ENCODE data around the gene KIAA1217. TPM values are rescaled to one million over a fixed set of nuclear protein-coding genes. Genes with fewer than 3 reads are reported as not detected.

Gene KIAA1217
- total RNA-seq, 1 experiment from 2014 or later = 18.6 TPM

DNA sequence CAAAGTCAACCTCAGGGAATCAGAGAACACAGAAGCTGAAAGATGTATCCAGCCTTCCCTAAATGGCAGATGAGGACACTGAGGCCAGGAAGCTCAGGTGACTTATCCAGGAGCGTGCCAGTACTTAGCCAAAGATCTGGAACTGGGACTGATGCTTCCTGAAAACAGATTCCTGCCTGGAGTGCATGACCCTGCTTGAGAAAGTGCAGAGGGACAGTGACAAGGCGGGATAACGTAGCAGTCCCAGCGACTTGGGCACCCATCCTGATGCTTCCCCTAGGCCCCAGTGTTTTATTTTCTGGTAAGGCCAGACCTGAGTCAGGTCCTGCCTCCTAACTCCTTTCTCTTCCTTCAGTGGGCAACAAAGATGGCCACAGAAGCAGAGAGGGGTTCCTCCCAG is 48.6 kb downstream of the KIAA1217 start:
- Histone ChIP-seq H3K9me3 (ENCODE audit: control insufficient read depth, low read depth, low read length) (no peaks in the 10 kb centered on the region), H3K23me2 (ENCODE audit: insufficient read length, low read depth, low read length, poor library complexity, severe bottlenecking) (no peaks in the 10 kb centered on the region), H3K4me2 (ENCODE audit: insufficient read depth, insufficient read length, low read length) (no peak overlapping the region), H3T11ph (ENCODE audit: low read length) (no peak overlapping the region), H3K56ac (ENCODE audit: insufficient read length, low read depth, low read length) (no peak overlapping the region), H3K14ac (ENCODE audit: insufficient read depth, low read length) (no peak overlapping the region), H4K5ac (ENCODE audit: insufficient read length, low read depth, low read length) (no peak overlapping the region), H3K4ac (ENCODE audit: low read depth, low read length) (no peak overlapping the region), H3K18ac (ENCODE audit: insufficient read length, low read depth, low read length) (no peak overlapping the region), H2BK5ac (ENCODE audit: insufficient read length, low read length) (no peak overlapping the region), H2BK15ac (ENCODE audit: low read depth, low read length) (no peak overlapping the region), H2AFZ (ENCODE audit: low read length) (no peak overlapping the region), H3K4me1 (ENCODE audit: insufficient read depth, low read length) (peaks cover 4% of the 10 kb centered on the region; the same call in 1 of the 2 replicates), H3K9ac (ENCODE audit: extremely low read depth, insufficient read length, low read length) (no peak overlapping the region), H2BK12ac (ENCODE audit: insufficient read length, low read depth, low read length) (no peak overlapping the region), H4K20me1 (ENCODE audit: control insufficient read depth, insufficient read depth, insufficient read length) (no peaks in the 10 kb centered on the region), H3K79me2 (ENCODE audit: insufficient read depth, low read length) (0 out of 2 replicates have a peak, but pooled peaks cover 1% of the 10 kb centered on the region), H4K91ac (ENCODE audit: insufficient read length, low read depth, low read length) (no peak overlapping the region), H4K8ac (replicated peaks; ENCODE audit: insufficient read length, low read depth, low read length) (no peak overlapping the region), H3K79me1 (ENCODE audit: insufficient read depth, low read depth, low read length, poor library complexity, severe bottlenecking) (no peaks in the 10 kb centered on the region), H3K27ac (ENCODE audit: insufficient read length, low read depth, low read length) (no peak overlapping the region), H2AK5ac (ENCODE audit: insufficient read length, low read length) (no peak overlapping the region), H3K23ac (ENCODE audit: insufficient read length, low read depth, low read length) (no peak overlapping the region), H3K27me3 (ENCODE audit: insufficient read depth, low read length) (no peaks in the 10 kb centered on the region), H2BK20ac (ENCODE audit: low read depth, low read length, poor library complexity, severe bottlenecking) (no peak overlapping the region), H2BK120ac (ENCODE audit: low read depth, low read length, poor library complexity, severe bottlenecking) (no peak overlapping the region)
- no CpG with 5 or more reads among the region's 4 CpGs for WGBS (ENCODE audit: extremely low coverage, insufficient read length, low lambda C conversion rate)
- H3K9me3 Mint-ChIP-seq = 0 out of 5 replicates have a peak, but pooled peaks cover 0 to 3% of the 10 kb centered on the region in 2 experiments
- H3K4me1 Mint-ChIP-seq = peaks cover 52% of the 10 kb centered on the region in 2 experiments
- no peak overlapping the region for H3K4me3 Mint-ChIP-seq
- no peak for DNase-seq
- H3K27ac Mint-ChIP-seq = no peak overlapping the region; a peak in 1 of 7 replicates
- TF ChIP-seq, protein P1, sequence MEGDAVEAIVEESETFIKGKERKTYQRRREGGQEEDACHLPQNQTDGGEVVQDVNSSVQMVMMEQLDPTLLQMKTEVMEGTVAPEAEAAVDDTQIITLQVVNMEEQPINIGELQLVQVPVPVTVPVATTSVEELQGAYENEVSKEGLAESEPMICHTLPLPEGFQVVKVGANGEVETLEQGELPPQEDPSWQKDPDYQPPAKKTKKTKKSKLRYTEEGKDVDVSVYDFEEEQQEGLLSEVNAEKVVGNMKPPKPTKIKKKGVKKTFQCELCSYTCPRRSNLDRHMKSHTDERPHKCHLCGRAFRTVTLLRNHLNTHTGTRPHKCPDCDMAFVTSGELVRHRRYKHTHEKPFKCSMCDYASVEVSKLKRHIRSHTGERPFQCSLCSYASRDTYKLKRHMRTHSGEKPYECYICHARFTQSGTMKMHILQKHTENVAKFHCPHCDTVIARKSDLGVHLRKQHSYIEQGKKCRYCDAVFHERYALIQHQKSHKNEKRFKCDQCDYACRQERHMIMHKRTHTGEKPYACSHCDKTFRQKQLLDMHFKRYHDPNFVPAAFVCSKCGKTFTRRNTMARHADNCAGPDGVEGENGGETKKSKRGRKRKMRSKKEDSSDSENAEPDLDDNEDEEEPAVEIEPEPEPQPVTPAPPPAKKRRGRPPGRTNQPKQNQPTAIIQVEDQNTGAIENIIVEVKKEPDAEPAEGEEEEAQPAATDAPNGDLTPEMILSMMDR (conservative IDR thresholded peaks at IDR 0.05) = no peak
- H3K36me3 Mint-ChIP-seq (ENCODE audit: insufficient read depth in 1 of 3, low read depth in 3 of 3) = peaks cover 0 to 3% (median 0%) of the 10 kb centered on the region in 3 experiments; a peak in 3 of 7 replicates
- H3K27me3 Mint-ChIP-seq (ENCODE audit: low read depth) = no peaks in the 10 kb centered on the region

Measured in H9 (cell line).